ENCODE measurements around the gene TRIOBP. TPM values are rescaled to one million over a fixed set of nuclear protein-coding genes. Genes with fewer than 3 reads are reported as not detected.

The TRIOBP gene
- total RNA-seq, 4 donors from 2014 or later, result 45.3 to 86.4 (median 65.1) TPM

- intact Hi-C loops (cut with DNase I; ENCODE audit: low total_unique reads), result no loop called here
- WGBS, 2 donors, result 34 to 51% methylated on average over 10 to 11 of the region's 11 CpGs
- no peak for DNase-seq (ENCODE audit: low spot score in 2 of 2)
- TF ChIP-seq POLR2A (IDR thresholded peaks at IDR 0.05), result no peak
- TF ChIP-seq, protein P1, sequence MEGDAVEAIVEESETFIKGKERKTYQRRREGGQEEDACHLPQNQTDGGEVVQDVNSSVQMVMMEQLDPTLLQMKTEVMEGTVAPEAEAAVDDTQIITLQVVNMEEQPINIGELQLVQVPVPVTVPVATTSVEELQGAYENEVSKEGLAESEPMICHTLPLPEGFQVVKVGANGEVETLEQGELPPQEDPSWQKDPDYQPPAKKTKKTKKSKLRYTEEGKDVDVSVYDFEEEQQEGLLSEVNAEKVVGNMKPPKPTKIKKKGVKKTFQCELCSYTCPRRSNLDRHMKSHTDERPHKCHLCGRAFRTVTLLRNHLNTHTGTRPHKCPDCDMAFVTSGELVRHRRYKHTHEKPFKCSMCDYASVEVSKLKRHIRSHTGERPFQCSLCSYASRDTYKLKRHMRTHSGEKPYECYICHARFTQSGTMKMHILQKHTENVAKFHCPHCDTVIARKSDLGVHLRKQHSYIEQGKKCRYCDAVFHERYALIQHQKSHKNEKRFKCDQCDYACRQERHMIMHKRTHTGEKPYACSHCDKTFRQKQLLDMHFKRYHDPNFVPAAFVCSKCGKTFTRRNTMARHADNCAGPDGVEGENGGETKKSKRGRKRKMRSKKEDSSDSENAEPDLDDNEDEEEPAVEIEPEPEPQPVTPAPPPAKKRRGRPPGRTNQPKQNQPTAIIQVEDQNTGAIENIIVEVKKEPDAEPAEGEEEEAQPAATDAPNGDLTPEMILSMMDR (IDR thresholded peaks at IDR 0.05), result no peak
- H3K4me3 ChIP-seq (ENCODE audit: low read depth, poor library complexity, severe bottlenecking), result no peak overlapping the region
These were observed 23.9 kb upstream of the TRIOBP start for GRCh38 chr22:37672920-37673455.

DNA sequence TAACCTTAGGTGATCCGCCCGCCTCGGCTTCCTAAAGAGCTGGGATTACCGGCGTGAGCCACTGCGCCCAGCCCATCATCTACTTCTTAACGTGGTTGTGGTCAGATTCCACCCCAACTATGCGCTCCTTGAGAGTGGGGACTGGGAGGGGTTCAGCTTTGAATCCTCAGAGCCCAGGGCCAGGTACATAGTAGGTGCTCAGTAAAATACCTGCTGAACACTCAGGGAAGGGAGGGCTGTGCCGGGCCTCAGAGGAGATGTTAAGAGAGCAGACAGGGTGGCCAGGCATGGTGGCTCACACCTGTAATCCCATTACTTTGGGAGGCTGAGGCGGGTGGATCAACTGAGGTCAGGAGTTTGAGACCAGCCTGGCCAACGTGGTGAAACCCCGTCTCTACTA, 22.6 kb upstream of the TRIOBP start:
- intact Hi-C loops (cut with DNase I; ENCODE audit: low total_unique reads), result no loop called here
- WGBS, 2 donors, result 82 to 83% methylated on average over 12 of the region's 12 CpGs
- TF ChIP-seq, protein P1 (IDR thresholded peaks at IDR 0.05), result no peak
- TF ChIP-seq POLR2A (IDR thresholded peaks at IDR 0.05), result no peak
- H3K4me3 ChIP-seq (ENCODE audit: low read depth, poor library complexity, severe bottlenecking), result no peak overlapping the region
- DNase-seq (ENCODE audit: low spot score in 2 of 2), result no peak

DNA sequence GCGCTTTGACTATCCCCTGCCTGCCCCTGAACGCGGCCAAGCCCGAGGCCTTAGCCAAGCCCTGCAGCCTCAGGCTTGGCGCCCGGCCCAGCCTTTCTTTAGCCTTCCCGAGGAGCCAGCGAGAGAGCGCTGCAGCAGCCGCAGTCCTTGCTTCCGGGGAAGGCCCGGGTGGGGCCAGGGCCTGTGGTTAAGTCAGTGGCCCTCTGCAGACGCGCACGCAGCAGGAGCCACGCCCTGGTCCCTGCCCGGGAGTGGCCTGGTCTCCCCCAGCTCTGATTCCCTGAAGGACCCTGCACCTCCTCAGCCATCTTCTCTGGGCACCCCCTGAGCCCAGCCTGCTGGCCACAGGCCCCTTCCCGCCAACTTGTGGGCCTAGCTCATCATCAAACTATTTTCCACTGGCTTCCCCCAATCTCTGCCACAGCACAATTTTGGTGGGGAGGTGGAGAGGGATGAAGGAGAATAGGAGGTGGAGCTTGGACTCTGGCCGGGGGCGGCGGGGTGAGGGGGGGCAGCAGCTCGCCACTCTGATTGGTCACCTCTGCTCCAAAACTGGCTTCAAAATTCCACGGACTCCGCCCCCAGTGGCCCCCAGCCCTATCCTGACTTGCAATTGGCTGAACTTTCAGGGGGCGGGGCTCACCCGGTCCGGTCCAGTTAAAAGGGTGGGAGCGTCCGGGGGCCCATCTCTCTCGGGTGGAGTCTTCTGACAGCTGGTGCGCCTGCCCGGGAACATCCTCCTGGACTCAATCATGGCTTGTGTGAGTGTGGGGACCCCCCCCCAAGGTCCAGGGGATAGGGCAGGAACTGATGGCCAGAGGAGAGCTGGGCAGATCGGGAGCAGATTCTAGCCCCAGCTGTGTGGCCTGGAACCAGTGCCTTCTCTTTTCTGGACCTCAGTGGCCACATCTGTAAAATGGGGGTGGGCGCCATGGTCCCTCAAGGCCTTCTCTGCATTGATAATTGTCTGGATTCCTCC, 21.6 kb upstream of the TRIOBP start, which contains the start of gene LGALS1:
LGALS1 (plus strand) TSS at position 686 of the 979 bp plus-strand sequence; CDS start at position 753, 67 bp downstream.
- intact Hi-C loops (cut with DNase I; ENCODE audit: low total_unique reads), result no loop called here
- WGBS, 2 donors, result 10 to 11% methylated on average over 32 to 34 of the region's 34 CpGs
- H3K4me3 ChIP-seq (ENCODE audit: low read depth, poor library complexity, severe bottlenecking), result peak within 1 kb of the TSS; percentile 40
- TF ChIP-seq, protein P1 (IDR thresholded peaks at IDR 0.05), result no peak
- TF ChIP-seq POLR2A (IDR thresholded peaks at IDR 0.05), result no peak
- peak; percentile 94 to 99 for DNase-seq (ENCODE audit: low spot score in 2 of 2)

DNA sequence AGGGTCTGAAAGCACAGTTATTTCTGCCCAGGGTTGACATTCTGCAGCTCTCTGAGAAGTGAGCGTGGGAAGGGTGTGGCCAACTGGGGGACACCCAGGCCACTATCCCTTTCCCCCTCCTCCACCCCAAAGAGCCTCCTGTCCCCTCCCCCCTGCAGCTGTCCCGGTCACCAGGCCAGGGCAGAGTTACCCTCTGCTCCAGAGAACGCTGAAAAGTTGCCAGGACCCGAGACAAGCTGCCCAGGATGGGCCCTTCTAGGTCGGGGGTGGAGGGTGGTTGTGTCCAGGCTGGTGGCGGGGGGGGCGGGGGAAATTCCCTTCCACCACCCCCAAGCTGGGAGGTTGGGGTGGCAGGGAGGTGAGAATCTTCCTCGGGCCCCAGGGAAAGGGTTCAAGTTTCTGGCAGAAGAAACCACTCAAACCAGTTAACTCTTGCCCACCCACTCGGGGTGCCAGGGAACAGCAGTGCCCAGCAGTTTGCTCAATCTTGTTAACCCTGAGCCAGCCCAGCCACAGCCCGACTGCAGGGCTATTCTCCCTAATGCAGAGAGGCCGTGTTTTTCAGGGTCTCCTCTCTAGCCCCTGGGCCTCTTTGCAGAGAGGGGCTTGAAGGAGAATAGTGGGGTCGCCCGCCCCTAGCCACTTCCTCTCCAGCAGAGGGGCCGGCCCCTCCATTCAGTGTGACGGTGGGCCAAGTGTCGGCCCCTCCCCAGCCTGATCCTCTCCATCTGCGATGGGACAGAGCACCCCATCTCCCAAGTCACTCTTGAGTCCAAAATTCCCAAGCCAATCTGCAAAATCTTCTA, 20.7 kb upstream of the TRIOBP start:
- no peak for TF ChIP-seq POLR2A (IDR thresholded peaks at IDR 0.05)
- TF ChIP-seq, protein P1 (IDR thresholded peaks at IDR 0.05), result no peak
- peak overlapping the region; percentile 40 for H3K4me3 ChIP-seq (ENCODE audit: low read depth, poor library complexity, severe bottlenecking)
- intact Hi-C loops (cut with DNase I; ENCODE audit: low total_unique reads), result no loop called here
- WGBS, 2 donors, result 21 to 23% methylated on average over 15 to 17 of the region's 17 CpGs
- DNase-seq (ENCODE audit: low spot score in 2 of 2), result no peak

- intact Hi-C loops (cut with DNase I; ENCODE audit: low total_unique reads), result no loop called here
- no peak for TF ChIP-seq POLR2A (IDR thresholded peaks at IDR 0.05)
- WGBS, 2 donors, result 0 to 2% methylated on average over 33 to 34 of the region's 42 CpGs
- DNase-seq (ENCODE audit: low spot score in 2 of 2), result peak; percentile 80 to 96
- peak overlapping the region; percentile 40 for H3K4me3 ChIP-seq (ENCODE audit: low read depth, poor library complexity, severe bottlenecking)
These were observed 19.9 kb upstream of the TRIOBP start for GRCh38 chr22:37676736-37677492.
